Upper lobe of left lung (tissue), 6 donors: ENCODE measurements around the gene ANKRD13A. TPM values are rescaled to one million over a fixed set of nuclear protein-coding genes. Genes with fewer than 3 reads are reported as not detected.
A peak's percentile ranks its signal among the peaks of the same experiment; 100 is the strongest.

Experiments
- ATAC-seq, 2 donors: fragments of 200-7000 bp; cut with Tn5 transposase; one replicate each; pipeline ENCODE4 v1.9.1; 2022; ENCODE audit warnings: mild to moderate bottlenecking in 2 of 2, moderate library complexity in 2 of 2; ENCODE audit not compliant: low FRiP score in 2 of 2
- DNase-seq, 2 donors: peaks; one replicate each; pipeline ENCODE4 v3.0.0-alpha.2; 2019 to 2020
- H3K27ac ChIP-seq, 4 donors: fragments of 200-600 bp; sonication (generic); one replicate each; pipeline ENCODE4 v1.5.1; 2016 to 2019
- H3K27me3 ChIP-seq, 4 donors: fragments of 200-600 bp; sonication (generic); one replicate each; pipeline ENCODE4 v1.5.1; 2017 to 2019
- H3K36me3 ChIP-seq, 4 donors: fragments of 200-600 bp; sonication (generic); one replicate each; pipeline ENCODE4 v1.5.1; 2016 to 2019
- H3K4me1 ChIP-seq, 4 donors: fragments of 200-600 bp; sonication (generic); one replicate each; pipeline ENCODE4 v1.5.1; 2018 to 2019
- H3K4me3 ChIP-seq, 4 donors: fragments of 200-600 bp; sonication (generic); one replicate each; pipeline ENCODE4 v1.5.1; 2017 to 2019; ENCODE audit warnings: mild to moderate bottlenecking in 2 of 4, moderate library complexity in 1 of 4
- H3K9me3 ChIP-seq, 4 donors: fragments of 200-600 bp; sonication (generic); one replicate each; pipeline ENCODE4 v1.5.1; 2018 to 2019
- EP300 ChIP-seq, 4 donors: sonication (generic); formaldehyde crosslinking; IDR thresholded peaks; one replicate each; pipeline ENCODE4 v1.5.1; 2017; ENCODE audit warnings: antibody characterized with exemption in 4 of 4, control low read depth in 2 of 4
- POLR2A ChIP-seq, 4 donors: fragments of 450-650 bp; IDR thresholded peaks; one replicate each; pipeline ENCODE4 v1.5.1; 2016 to 2017; ENCODE audit warnings: antibody characterized with exemption in 4 of 4, mild to moderate bottlenecking in 2 of 4
- POLR2AphosphoS5 ChIP-seq, 2 donors: sonication (generic); formaldehyde crosslinking; IDR thresholded peaks; one replicate each; pipeline ENCODE4 v1.5.1; 2017; ENCODE audit warnings: antibody characterized with exemption in 2 of 2
- WGBS, 2 donors: methylation state at CpG; one replicate each; pipeline ENCODE4 v1.1.5; 2017 to 2018; 5-methylcytosine and 5-hydroxymethylcytosine counted together
- total RNA-seq, 6 donors: library from RNA; depleted of rRNA in 4 of 6; stranded (reverse); fragments of >200 nt in 4 of 6; gene quantifications; one replicate each; pipeline versions ENCODE4 v1.1.0 to v1.2.1, GENCODE V29; 2016 to 2021
- TF ChIP-seq, protein P1 (sequence below), 6 experiments: fragments of 450-650 bp in 4 of 6; fragments of 200-600 bp in 2 of 6; sonication (generic) in 2 of 6; IDR thresholded peaks; one replicate each; pipeline ENCODE4 v1.5.1; 2016 to 2019; ENCODE audit warnings: antibody characterized with exemption in 6 of 6
- donor health status: DM: no; HTN: no; CAD: no; lungs with moderate emphysema.
- donor health status: DM: no; HTN: yes; CAD: no; lungs with severe emphysema.

ANKRD13A gene
- total RNA-seq = 100 to 1,000 TPM in 2 of 6 donors, 10 to 100 TPM in 4; 58.9 to 166 (median 74.6) TPM

DNA sequence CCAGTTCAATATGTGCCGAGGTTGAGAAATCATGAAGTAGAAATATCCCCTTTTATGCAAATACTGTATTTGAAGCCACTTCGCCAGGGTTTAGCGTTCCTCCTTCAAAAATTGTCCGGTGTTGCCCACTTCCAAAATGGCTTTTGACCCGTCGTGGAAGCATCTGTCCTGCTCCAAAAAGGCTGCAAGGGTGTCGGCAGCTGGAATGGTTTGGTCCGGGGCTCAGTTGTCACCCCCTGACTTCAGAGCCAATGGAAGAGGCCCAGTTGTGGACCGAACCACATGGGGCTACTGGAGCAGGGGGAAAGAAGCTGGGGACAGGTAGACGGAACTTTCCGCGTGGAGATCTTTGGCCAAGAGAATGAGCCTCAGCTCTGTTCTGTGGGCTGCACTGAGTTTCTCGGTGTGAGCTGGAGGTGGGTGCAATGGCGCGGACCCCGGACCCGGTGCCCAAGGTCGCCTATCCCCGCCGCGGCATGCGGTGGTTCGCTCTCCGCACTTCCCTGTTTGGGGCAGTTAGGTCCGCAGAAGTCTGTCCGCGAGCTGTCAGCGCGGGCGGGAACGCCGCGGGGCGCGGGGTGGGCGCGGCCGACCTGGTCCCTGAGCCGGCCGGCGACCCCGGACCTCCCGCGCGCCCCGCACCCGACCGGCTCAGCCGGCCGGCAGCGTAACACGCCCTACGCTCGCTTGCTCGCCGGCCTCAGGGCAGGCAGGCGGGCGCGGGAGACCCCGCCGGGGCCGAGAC lies at the start of gene ANKRD13A:
ANKRD13A (plus strand) TSS at position 527 of the 745 bp plus-strand sequence. CDS start 259 bp downstream, outside the sequence.
- 0 to 1% methylated on average over 10 to 59 of the region's 62 CpGs for WGBS, 2 donors
- Histone ChIP-seq H3K27me3 (no peaks in the 10 kb centered on the region), H3K27ac (peak within 1 kb of the TSS; percentile 64 to 95 (median 89)), H3K4me3 (peak within 1 kb of the TSS; percentile 86 to 98 (median 90)), H3K4me1 (peaks cover 46 to 68% (median 55%) of the 10 kb centered on the region in 4 donors), H3K36me3 (peaks cover 0 to 7% (median 0%) of the 10 kb centered on the region in 4 donors), H3K9me3 (no peaks in the 10 kb centered on the region)
- DNase-seq = peak; percentile 94 to 95
- ATAC-seq = peak; percentile 94 to 96
- TF ChIP-seq EP300 (IDR thresholded peaks at IDR 0.05) (peak in 1 of 4 donors; percentile 14), POLR2AphosphoS5 (IDR thresholded peaks at IDR 0.05) (peak; percentile 88 to 89), POLR2A (IDR thresholded peaks at IDR 0.05) (peak in 3 of 4 donors; percentile 94 to 97 (median 94))
- TF ChIP-seq, protein P1, sequence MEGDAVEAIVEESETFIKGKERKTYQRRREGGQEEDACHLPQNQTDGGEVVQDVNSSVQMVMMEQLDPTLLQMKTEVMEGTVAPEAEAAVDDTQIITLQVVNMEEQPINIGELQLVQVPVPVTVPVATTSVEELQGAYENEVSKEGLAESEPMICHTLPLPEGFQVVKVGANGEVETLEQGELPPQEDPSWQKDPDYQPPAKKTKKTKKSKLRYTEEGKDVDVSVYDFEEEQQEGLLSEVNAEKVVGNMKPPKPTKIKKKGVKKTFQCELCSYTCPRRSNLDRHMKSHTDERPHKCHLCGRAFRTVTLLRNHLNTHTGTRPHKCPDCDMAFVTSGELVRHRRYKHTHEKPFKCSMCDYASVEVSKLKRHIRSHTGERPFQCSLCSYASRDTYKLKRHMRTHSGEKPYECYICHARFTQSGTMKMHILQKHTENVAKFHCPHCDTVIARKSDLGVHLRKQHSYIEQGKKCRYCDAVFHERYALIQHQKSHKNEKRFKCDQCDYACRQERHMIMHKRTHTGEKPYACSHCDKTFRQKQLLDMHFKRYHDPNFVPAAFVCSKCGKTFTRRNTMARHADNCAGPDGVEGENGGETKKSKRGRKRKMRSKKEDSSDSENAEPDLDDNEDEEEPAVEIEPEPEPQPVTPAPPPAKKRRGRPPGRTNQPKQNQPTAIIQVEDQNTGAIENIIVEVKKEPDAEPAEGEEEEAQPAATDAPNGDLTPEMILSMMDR (IDR thresholded peaks at IDR 0.05) = no peak

DNA sequence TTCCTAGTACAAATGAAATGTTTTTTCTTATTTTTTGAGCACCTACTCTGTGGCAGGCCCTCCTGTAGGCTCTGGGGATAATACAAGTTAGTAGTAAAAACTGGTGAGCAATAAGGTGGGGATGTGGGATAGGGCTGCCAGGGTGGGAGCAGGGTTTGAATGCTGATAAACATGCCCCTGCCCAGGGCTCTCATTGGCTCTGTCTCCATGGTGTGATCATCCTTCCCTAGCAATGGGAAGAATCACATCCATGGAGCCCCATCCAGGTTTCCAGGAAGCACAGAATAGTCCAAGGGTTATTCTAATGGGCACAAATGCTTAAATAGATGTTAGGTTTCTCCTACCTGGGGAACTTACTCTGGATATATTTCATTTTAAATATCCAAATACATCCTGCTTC lies 48.6 kb upstream of the ANKRD13A start:
- no peak for DNase-seq

DNA sequence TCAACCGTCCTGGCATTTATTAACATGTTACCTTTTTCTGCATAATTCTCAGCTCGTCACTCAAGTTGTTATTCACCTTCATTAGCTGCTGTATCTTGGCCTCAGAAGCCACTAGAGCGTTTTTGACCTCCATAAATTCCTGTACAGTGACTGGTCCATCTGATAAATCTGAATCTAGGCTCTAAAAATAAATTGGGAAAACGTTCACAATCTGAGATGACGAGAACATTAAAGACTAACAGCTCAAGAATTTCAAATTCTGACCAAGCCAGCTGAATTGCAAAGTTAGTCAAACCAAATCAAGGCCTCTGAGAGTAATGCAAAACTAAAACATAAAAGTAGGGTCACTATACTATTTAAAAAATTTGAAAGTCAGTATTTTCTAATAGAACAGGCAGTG lies 48.1 kb upstream of the ANKRD13A start:
- DNase-seq (no peak), ATAC-seq (no peak)
- no peaks in the 10 kb centered on the region for H3K9me3 ChIP-seq
- WGBS, 2 donors = 77 to 84% methylated on average over 5 of the region's 5 CpGs
- H3K4me3 ChIP-seq = no peak overlapping the region
- H3K27me3 ChIP-seq = no peaks in the 10 kb centered on the region
- H3K36me3 ChIP-seq = peaks cover 18 to 93% (median 59%) of the 10 kb centered on the region in 4 donors
- TF ChIP-seq, protein P1 (IDR thresholded peaks at IDR 0.05) = no peak
- TF ChIP-seq EP300 (IDR thresholded peaks at IDR 0.05) (no peak), POLR2AphosphoS5 (IDR thresholded peaks at IDR 0.05) (no peak), POLR2A (IDR thresholded peaks at IDR 0.05) (no peak)
- peak overlapping the region in 2 of 4 donors; percentile 20 to 30 for H3K27ac ChIP-seq
- H3K4me1 ChIP-seq = peaks cover 8 to 21% (median 17%) of the 10 kb centered on the region in 4 donors

More for the DNA sequence above, 48.6 kb upstream of the ANKRD13A start:
- no peak overlapping the region for H3K4me3 ChIP-seq
- ATAC-seq = no peak
- no peaks in the 10 kb centered on the region for H3K9me3 ChIP-seq
- H3K36me3 ChIP-seq = peaks cover 18 to 89% (median 57%) of the 10 kb centered on the region in 4 donors
- H3K4me1 ChIP-seq = peaks cover 13 to 23% (median 18%) of the 10 kb centered on the region in 4 donors
- H3K27me3 ChIP-seq = no peaks in the 10 kb centered on the region
- TF ChIP-seq, protein P1 (IDR thresholded peaks at IDR 0.05) = no peak
- TF ChIP-seq EP300 (IDR thresholded peaks at IDR 0.05) (no peak), POLR2A (IDR thresholded peaks at IDR 0.05) (no peak), POLR2AphosphoS5 (IDR thresholded peaks at IDR 0.05) (no peak)
- H3K27ac ChIP-seq = peak overlapping the region in 2 of 4 donors; percentile 5 to 40

DNA sequence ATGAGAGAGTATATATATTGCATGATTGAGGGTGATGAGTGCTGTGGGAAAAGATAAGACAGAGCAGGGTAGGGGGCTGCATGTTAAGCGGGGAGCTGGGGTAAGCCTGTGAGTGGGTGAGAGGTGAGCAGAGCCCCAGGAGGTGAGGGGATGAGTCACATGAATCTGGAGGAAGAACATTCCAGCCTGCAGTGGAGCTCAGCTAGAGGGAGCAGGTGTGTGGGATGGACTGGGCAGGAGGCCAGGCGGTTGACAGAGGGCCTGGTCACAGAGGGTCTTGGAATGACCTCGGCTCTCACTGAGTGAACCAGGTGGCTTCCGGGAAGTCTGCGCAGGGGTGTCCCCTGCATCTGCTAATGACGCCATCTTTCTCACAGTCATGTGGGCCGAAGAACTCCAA lies 47.5 kb upstream of the ANKRD13A start:
- Histone ChIP-seq H3K9me3 (no peaks in the 10 kb centered on the region), H3K27me3 (no peaks in the 10 kb centered on the region), H3K36me3 (peaks cover 18 to 97% (median 62%) of the 10 kb centered on the region in 4 donors), H3K27ac (peak overlapping the region in 3 of 4 donors; percentile 20 to 30 (median 22)), H3K4me3 (no peak overlapping the region), H3K4me1 (peaks cover 4 to 15% (median 11%) of the 10 kb centered on the region in 4 donors)
- WGBS, 2 donors = 91 to 92% methylated on average over 7 of the region's 7 CpGs
- TF ChIP-seq POLR2A (IDR thresholded peaks at IDR 0.05) (no peak), EP300 (IDR thresholded peaks at IDR 0.05) (no peak), POLR2AphosphoS5 (IDR thresholded peaks at IDR 0.05) (no peak)
- TF ChIP-seq, protein P1 (IDR thresholded peaks at IDR 0.05) = no peak
- ATAC-seq = peak in 1 of 2 donors; percentile 73
- DNase-seq = no peak
